Measurements from ENCODE around the gene TRIM8.
A peak's percentile ranks its signal among the peaks of the same experiment; 100 is the strongest.

The TRIM8 gene

GRCh38 chr10:102644066-102644645 is at the start of gene TRIM8:
TSS of gene TRIM8 (plus strand) at chr10:102644479. CDS start at chr10:102644618, 139 bp downstream.
- DNase-seq, result peak; percentile 54

- no peak for DNase-seq
Measured at GRCh38 chr10:102595293-102595692, 49.0 kb upstream of the TRIM8 start.

- DNase-seq, result no peak
Measured at GRCh38 chr10:102595897-102596296, 48.4 kb upstream of the TRIM8 start.

GRCh38 chr10:102596506-102596971 is 47.7 kb upstream of the TRIM8 start:
- DNase-seq, result peak; percentile 33

- DNase-seq, result no peak
Measured at GRCh38 chr10:102597131-102597991, 46.9 kb upstream of the TRIM8 start.

- DNase-seq, result no peak
Measured at GRCh38 chr10:102598243-102598642, 46.0 kb upstream of the TRIM8 start.

- no peak for DNase-seq
Measured at GRCh38 chr10:102599565-102600327, 44.5 kb upstream of the TRIM8 start.

GRCh38 chr10:102600816-102601215 is 43.5 kb upstream of the TRIM8 start:
- DNase-seq, result no peak

GRCh38 chr10:102601639-102602038 is 42.6 kb upstream of the TRIM8 start:
- no peak for DNase-seq

GRCh38 chr10:102602272-102603045 is 41.8 kb upstream of the TRIM8 start:
- no peak for DNase-seq

GRCh38 chr10:102603946-102604345 is 40.3 kb upstream of the TRIM8 start:
- no peak for DNase-seq

- no peak for DNase-seq
Measured at GRCh38 chr10:102604439-102604841, 39.8 kb upstream of the TRIM8 start.

- DNase-seq, result no peak
Measured at GRCh38 chr10:102605712-102606111, 38.6 kb upstream of the TRIM8 start.

GRCh38 chr10:102608487-102608886 is 35.8 kb upstream of the TRIM8 start:
- no peak for DNase-seq

- peak; percentile 24 for DNase-seq
Measured at GRCh38 chr10:102610441-102610887, 33.8 kb upstream of the TRIM8 start.

- DNase-seq, result no peak
Measured at GRCh38 chr10:102611514-102612087, 32.7 kb upstream of the TRIM8 start.

GRCh38 chr10:102612964-102613275 is 31.4 kb upstream of the TRIM8 start:
- peak; percentile 58 for DNase-seq

GRCh38 chr10:102613286-102613685 is 31.0 kb upstream of the TRIM8 start:
- DNase-seq, result peak; percentile 15

GRCh38 chr10:102613785-102614184 is 30.5 kb upstream of the TRIM8 start:
- DNase-seq, result no peak

- DNase-seq, result no peak
Measured at GRCh38 chr10:102614888-102615287, 29.4 kb upstream of the TRIM8 start.

GRCh38 chr10:102615361-102615760 is 28.9 kb upstream of the TRIM8 start:
- peak; percentile 23 for DNase-seq

GRCh38 chr10:102616066-102616770 is 28.1 kb upstream of the TRIM8 start:
- DNase-seq, result no peak
